HG03139 (cell line): Measurements from ENCODE around the gene SULT1C3.
"Not testable (repeated sequence)": the region's sequence is repeated elsewhere in the genome, so short reads cannot be mapped to it uniquely, and the experiment has no call there.

Source experiments
- ATAC-seq: cut with Tn5 transposase; IDR thresholded peaks from one replicate; pipeline ENCODE4 v1.9.1; 2021; ENCODE audit not compliant: unreplicated experiment

The SULT1C3 gene

DNA sequence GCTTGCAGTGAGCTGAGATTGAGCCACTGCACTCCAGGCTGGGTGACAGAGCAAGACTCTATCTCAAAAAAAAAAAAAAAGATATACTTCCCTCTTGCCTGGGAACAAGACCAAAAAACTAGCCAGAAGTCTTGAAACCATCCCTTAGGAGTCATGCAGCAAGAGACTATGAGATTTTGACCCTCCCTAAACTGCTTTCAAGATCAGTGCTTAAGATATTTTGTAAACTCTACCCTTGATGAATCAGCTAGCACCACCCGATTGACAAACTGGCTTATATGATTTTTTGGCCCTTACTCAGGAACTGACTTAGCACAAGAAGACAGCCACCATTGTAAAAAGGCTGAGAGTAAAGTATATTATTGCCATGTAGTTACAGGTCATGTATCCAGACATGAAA is 3.8 kb downstream of the SULT1C3 start:
- no peak for ATAC-seq

DNA sequence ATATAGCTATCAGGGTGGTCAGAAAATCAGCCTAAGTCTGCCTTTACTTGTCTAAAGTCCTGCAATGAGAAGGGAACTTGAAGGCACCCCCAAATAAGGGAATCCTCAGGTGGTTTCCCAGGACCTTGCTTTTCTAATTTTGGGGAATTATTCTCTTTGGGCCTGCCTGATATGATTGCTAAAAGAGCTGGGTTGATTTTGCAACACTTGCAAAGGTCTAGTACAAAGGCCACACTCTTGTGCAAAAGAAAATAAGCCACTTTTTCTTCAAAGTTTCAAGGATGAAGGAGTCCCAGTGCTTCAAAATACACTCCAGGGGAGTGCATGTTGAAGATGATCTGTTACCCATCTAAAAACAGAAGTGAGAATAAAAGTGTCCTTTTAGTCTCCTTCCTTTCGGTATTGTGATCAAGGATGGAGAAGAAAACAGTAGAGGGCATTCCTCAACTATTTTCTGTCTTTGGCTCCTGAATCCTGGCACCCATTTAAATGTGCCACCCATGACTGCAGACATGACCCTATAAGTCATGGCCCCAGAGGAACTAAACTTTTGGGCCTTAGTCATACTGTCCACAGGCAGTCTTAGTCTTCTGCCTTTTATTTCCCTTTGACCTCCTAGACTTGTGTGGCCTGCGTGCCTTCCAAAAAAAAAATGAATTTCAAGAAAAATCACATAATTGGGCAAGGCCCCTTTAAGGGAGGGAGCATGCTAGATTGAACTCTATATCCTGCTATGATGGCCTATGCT is 5.1 kb downstream of the SULT1C3 start:
- no peak for ATAC-seq

- no peak for ATAC-seq
Observed at GRCh38 chr2:108253106-108253505, 13.3 kb downstream of the SULT1C3 start.

- no peak for ATAC-seq
Observed at GRCh38 chr2:108257757-108258331, 18.1 kb downstream of the SULT1C3 start.

- no peak for ATAC-seq
Observed at GRCh38 chr2:108260773-108261172, 21.0 kb downstream of the SULT1C3 start.

DNA sequence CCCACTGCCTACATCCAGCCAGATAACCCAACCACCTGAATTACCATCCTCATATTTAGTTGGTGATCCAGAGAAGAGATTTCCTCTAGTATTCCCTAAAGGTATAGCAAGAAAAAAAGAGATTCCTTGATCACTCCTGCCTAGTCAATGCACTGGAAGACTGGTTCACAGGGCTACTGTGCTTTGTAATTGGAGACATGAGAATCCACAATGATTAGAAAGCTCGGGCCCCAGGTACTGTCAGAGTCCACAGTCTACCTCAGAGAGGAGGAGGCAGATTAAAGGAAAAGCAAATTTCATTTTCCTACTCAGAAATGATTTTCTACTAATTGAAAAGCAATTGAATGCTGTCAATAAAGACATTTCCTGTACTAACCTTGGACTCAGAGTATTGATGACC is 22.3 kb downstream of the SULT1C3 start:
- no peak for ATAC-seq

- ATAC-seq: no peak
Observed at GRCh38 chr2:108263401-108263800, 23.6 kb downstream of the SULT1C3 start.

DNA sequence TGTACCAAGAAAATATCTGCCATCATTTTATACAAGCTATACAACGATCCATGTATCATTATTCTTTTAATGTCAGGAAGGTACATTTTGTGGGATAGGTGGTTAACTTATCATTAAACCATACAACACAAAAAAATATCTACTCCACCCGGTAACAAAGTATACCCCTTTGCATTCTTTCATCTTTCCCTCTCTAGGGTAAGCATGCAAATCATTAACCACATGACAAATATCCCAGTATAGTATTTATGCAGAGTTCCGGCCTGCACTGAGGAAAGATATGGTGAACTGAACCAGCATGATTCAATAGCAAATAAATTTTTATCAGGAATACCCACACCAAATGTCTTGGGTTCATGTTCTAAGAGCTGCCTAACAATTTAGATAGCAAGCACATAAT is 26.4 kb downstream of the SULT1C3 start:
- ATAC-seq: no peak

DNA sequence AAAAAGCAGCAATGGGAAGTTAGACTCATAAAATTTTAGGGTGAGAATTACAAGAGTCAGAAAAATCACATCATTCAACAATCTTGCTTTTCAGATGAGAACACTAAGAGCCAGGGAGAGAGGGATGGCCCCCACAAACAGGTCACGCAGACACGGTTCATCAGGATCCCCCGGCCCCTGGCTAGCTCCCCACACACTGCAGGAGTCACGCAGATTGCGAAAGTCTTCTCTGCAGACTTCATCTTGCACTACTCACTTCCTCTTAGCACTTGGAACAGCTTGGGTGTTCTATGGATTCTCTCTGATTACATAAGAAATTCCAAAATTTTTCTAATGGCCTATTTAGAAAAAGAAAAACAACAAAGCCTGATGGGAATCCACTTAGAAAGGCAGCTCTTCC is 27.3 kb downstream of the SULT1C3 start:
- ATAC-seq: no peak

- ATAC-seq: no peak
Observed at GRCh38 chr2:108268001-108268400, 28.2 kb downstream of the SULT1C3 start.

DNA sequence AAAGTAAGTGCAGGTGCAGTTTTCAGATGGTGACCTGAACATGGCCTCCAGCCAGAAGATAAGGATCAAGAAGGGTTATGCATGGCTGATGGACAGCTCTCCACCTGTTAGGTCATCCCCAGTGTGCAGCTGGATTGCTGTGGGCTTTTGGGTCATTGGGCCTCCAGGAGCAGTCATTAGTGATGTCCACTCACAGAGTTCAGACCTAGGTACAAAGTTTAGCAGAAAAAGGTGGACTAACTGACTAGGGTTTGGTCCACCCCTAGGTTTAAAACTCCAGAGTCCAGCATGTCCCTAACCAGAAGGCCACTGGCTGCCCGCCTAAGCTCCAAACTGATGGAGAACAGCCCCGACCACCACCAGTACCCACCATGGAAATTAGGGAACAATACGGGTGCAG is 30.6 kb downstream of the SULT1C3 start:
- ATAC-seq: no peak

GRCh38 chr2:108270768-108271506 is 31.2 kb downstream of the SULT1C3 start:
- ATAC-seq: no peak

- no peak for ATAC-seq
Observed at GRCh38 chr2:108271691-108272253, 32.0 kb downstream of the SULT1C3 start.

DNA sequence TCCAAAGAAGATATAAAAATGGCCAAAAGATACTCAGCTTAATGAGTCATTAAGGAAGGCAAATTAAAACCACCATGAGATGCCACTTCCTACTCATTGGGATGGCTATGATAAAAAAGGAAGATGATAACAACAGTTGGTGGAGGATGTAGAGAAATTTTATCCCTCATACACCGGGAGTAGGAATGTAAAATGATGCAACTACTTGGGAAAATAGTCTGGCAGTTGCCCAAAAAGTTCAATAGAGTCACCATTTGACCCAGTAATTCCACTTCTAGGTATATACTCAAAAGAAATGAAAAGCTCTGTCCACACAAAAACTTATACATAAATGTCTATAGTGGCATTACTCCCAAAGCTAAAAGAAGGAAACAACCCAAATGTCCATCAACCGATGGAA is 38.9 kb downstream of the SULT1C3 start:
- ATAC-seq: no peak

DNA sequence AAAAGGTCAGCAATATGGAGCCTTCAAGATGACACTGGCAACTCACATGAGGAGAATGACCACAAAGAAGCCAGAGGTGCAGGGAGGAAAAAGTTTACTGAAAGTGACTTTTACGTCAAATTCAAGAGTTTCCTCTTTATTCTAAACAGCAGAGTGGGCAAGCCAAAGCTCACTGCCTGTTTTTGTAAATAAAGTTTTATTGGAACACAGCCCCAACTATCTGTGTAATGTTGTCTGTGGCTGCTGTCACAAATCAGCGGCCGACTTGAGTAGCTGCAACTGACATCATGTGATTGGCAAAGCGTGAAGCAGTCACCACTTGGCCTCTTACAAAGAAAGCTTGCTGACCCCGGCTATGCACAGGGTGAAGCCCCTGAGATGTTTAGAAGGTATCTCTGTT is 39.7 kb downstream of the SULT1C3 start:
- no peak for ATAC-seq

DNA sequence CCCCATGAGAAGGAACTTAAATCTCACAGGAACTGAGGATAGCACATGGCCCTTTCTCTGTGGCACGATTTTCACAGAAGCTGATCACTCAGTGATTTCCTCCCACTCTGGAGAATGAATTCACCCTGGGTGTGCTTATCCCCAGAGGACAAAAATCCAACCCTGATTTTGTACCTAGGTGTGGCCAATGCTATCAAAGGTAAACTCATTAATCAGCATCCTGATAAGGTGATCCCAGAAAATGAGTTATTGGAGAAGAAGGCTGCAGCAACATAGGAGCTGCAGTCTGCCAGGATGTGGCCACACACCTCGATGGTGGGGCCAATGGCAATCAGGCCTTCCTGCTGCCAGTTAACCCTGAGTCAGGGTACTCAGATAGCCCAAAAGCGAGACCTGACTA is 40.7 kb downstream of the SULT1C3 start:
- ATAC-seq: no peak

DNA sequence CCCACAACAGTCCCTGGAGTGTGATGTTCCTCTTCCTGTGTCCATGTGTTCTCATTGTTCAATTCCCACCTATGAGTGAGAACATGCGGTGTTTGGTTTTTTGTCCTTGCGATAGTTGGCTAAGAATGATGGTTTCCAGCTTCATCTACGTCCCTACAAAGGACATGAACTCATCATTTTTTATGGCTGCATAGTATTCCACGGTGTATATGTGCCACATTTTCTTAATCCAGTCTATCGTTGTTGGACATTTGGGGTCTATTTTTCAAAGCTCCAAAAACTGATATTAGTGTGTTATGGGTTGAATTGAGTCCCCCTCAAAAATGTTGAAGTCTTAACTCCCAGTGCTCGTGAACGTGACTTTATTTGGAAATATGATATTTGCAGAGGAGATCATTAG is 44.8 kb downstream of the SULT1C3 start:
- not testable (repeated sequence) for ATAC-seq

DNA sequence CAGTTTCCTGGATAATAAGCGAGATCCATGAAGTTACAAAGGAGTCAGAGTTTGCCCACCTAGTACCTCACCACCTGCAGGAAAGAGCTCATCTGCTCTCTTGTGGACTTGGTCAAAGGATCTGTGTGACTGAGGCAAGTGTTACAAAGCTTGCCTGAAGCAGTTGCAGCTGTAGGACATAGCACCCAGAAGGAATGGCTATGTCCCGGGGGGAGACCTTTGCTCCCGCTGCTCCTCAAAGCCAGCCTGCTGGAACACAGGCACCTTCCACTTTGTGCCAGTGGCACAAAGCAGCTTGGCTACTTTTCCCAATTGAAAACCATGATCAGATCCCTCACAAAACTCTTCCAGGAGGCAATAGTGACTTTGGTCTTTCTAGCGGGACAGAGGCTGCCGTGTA is 45.8 kb downstream of the SULT1C3 start:
- no peak for ATAC-seq

- ATAC-seq: no peak
Observed at GRCh38 chr2:108287169-108287568, 47.4 kb downstream of the SULT1C3 start.

GRCh38 chr2:108288534-108289106 is 48.9 kb downstream of the SULT1C3 start, which contains the start of gene SULT1C2:
SULT1C2 (plus strand) TSS chr2:108288895; CDS start chr2:108293668, 4,773 bp downstream.
- no peak for ATAC-seq

DNA sequence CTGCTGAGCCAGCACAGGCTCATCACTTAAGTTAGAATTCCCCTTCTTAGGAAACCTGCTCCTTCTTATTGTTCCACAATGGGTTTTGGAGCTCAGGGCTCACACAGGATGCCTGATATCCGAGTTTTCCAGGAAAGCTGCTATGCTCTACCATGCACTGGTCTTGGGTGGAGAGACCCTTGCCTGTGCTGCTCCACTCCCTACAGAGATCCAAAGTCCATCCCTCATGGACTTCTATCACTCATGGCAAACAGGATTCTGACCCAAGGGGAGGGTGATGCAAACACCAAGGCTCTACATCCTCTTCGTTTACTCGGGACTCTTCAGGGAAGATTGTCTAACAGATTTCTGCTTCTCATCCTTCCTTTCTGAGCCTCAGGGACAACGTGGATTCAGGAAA is 54.1 kb downstream of the SULT1C3 start:
- no peak for ATAC-seq
